ENCODE data around the gene CDK5R1. TPM values are rescaled to one million over a fixed set of nuclear protein-coding genes. Genes with fewer than 3 reads are reported as not detected.

Gene CDK5R1
- polyA plus RNA-seq, 1 experiment: 0.22 TPM

- TF ChIP-seq CTCF (IDR thresholded peaks at IDR 0.05; ENCODE audit: low read depth, low read length): no peak
- DNase-seq (ENCODE audit: low read depth, low spot score): no peak
- Histone ChIP-seq H3K4me3 (ENCODE audit: low read depth, low read length) (no peak overlapping the region), H3K27ac (ENCODE audit: low read depth, low read length) (no peak overlapping the region), H3K9me3 (ENCODE audit: control insufficient read depth, insufficient read depth, low read length) (no peaks in the 10 kb centered on the region; the same call in 1 of the 2 replicates), H3K27me3 (ENCODE audit: control insufficient read depth, insufficient read depth, low read length) (peaks cover 4% of the 10 kb centered on the region)
- CTCF ChIA-PET: no interaction called here
- POLR2A ChIA-PET: no interaction called here
These were observed 6.0 kb downstream of the CDK5R1 start for GRCh38 chr17:32492648-32493289.

GRCh38 chr17:32493571-32493970 is 6.8 kb downstream of the CDK5R1 start:
- ChIA-PET POLR2A (no interaction called here), CTCF (no interaction called here)
- Histone ChIP-seq H3K27ac (ENCODE audit: low read depth, low read length) (no peak overlapping the region), H3K4me3 (ENCODE audit: low read depth, low read length) (no peak overlapping the region), H3K27me3 (ENCODE audit: control insufficient read depth, insufficient read depth, low read length) (peaks cover 6% of the 10 kb centered on the region), H3K9me3 (ENCODE audit: control insufficient read depth, insufficient read depth, low read length) (no peaks in the 10 kb centered on the region; the same call in 1 of the 2 replicates)
- no peak for TF ChIP-seq CTCF (IDR thresholded peaks at IDR 0.05; ENCODE audit: low read depth, low read length)
- DNase-seq (ENCODE audit: low read depth, low spot score): no peak

- no peak for DNase-seq (ENCODE audit: low read depth, low spot score)
- ChIA-PET POLR2A (no interaction called here), CTCF (no interaction called here)
- TF ChIP-seq CTCF (IDR thresholded peaks at IDR 0.05; ENCODE audit: low read depth, low read length): no peak
- Histone ChIP-seq H3K27ac (ENCODE audit: low read depth, low read length) (no peak overlapping the region), H3K4me3 (ENCODE audit: low read depth, low read length) (no peak overlapping the region), H3K27me3 (ENCODE audit: control insufficient read depth, insufficient read depth, low read length) (peaks cover 6% of the 10 kb centered on the region), H3K9me3 (ENCODE audit: control insufficient read depth, insufficient read depth, low read length) (no peaks in the 10 kb centered on the region; the same call in 1 of the 2 replicates)
These were observed 7.3 kb downstream of the CDK5R1 start for GRCh38 chr17:32493976-32494513.

- peaks cover 6% of the 10 kb centered on the region for H3K27me3 ChIP-seq (ENCODE audit: control insufficient read depth, insufficient read depth, low read length)
- no peak for TF ChIP-seq CTCF (IDR thresholded peaks at IDR 0.05; ENCODE audit: low read depth, low read length)
- ChIA-PET POLR2A (no interaction called here), CTCF (no interaction called here)
- H3K27ac ChIP-seq (ENCODE audit: low read depth, low read length): no peak overlapping the region
- H3K9me3 ChIP-seq (ENCODE audit: control insufficient read depth, insufficient read depth, low read length): no peaks in the 10 kb centered on the region; the same call in 1 of the 2 replicates
- H3K4me3 ChIP-seq (ENCODE audit: low read depth, low read length): no peak overlapping the region
- no peak for DNase-seq (ENCODE audit: low read depth, low spot score)
These were observed 8.0 kb downstream of the CDK5R1 start for GRCh38 chr17:32494621-32495358.
